ENCODE measurements around the gene BTBD10.
A peak's percentile ranks its signal among the peaks of the same experiment; 100 is the strongest.

The BTBD10 gene

DNA sequence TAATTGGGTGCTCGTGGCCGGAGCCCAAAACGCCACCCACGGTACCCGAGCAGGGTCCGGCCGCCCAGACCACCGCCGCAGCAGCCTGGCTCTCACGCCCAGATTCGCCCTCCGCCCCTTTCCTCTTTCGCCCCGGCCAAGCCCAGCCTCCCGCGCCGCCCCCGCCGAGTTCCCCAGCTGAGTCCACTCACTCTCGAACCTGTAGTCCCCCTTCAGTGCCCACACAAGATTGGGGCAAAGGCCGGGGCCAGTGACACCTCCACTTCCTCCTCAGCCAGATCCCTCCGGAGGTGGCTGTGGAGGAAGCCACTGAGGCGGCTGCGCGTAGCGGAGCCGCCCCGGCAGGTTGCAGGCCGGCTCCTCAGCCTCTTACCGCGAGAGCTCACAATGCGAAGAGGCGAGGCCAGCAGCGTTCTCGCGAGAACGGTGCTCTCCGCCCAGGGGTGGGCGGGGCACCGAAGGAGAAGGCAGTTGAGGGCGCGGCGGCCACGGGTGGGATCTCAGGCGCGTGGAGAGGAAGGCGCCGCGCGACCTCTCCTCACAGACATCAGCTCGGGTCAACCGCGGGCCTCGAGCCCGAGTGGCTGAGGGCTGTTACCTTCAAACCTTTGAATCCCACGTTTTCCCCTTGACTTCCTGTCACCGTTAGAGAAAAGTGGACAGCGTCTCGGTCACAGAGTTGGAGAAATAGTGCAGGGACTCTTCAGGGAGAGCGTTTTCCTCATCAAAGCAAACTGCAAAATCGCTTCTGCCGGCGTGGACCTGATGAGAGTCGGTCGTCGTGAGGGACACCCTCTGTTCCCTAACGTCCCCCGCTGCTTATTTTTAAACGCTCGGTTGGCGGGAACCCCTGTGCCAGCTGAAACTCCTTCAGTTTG lies at the start of gene BTBD10:
BTBD10 (minus strand) TSS at position 322 of the 878 bp plus-strand sequence. CDS start 18,098 bp downstream, outside the sequence.
- DNase-seq = peak; percentile 84

DNA sequence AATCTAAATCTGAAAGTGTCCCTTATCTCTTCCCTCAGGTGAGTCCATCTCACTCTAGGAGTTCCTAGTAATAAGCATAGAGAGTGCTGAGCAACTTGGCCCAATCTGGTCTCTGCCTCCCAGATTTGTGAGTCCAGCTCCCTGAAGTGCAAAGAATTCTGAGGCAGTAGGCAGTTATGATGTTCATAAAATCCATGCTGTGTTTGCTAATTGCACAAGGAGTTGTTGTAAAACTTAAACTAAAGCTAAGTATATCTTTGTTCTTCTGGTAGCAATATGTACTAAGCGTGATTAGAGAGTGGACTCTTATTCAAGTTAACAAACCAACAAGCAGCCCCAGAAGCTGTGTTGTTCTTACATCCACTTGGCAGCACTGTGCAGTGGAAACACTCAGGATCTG lies 40.4 kb upstream of the BTBD10 start:
- DNase-seq = no peak

DNA sequence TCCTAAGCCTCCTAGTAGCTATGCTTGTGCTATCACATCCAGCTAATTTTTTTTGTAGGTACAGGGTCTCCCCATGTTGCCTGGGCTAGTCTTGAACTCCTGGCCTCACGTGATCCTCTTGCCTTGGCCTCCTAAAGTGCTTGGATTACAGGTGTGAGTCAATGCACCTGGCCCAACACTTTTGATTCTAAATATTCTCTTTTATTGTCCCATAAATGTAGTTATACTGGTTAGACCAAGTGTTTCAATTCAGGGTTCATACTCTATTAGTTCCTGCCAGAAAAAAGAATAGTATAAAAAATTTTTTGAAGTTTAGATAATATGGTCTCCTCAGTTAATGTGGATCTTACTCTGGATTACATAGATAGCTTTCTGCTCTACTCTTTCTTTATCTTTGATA lies 39.5 kb upstream of the BTBD10 start:
- DNase-seq = no peak

DNA sequence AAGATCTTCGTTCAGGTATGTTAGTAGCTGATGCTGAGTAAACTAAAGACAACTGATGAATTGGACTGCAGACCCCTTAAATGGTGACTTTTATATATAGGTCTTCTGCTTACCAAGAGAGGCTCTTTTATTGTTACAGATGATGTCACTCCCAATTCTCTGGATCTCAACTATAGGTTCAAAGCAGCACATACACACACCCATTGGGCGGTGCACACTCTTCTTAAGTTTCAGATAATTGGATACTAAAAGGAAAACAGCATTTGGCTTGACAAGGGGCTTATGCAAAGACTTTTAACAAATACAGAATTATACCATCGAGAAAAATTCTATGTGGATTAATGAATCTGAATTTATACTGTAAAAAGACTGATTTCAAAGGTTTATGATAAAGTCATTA lies 32.9 kb upstream of the BTBD10 start, which contains the start of gene PTH:
PTH (minus strand) TSS at position 69 of the 400 bp plus-strand sequence. CDS start 3,142 bp downstream, outside the sequence.
- DNase-seq = no peak

DNA sequence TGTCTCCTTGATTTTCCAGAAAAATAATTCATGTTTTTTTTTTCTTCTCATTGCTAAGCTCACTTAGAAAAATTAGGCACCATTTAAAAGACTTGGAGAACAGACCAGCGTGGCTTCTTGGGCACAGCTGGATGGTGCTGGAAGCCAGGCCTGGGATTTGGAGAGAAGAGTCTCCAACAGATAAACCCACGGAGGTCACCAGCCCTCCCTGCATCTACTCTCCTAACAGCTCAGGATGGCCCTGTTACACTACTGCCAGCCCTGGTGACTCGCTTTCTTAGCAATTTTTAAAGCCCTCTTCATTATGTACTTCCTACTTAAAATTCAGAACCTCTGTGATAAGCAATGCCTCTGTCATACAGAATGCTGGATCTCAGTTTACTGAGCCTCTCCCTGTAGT lies 31.0 kb upstream of the BTBD10 start:
- DNase-seq = no peak

DNA sequence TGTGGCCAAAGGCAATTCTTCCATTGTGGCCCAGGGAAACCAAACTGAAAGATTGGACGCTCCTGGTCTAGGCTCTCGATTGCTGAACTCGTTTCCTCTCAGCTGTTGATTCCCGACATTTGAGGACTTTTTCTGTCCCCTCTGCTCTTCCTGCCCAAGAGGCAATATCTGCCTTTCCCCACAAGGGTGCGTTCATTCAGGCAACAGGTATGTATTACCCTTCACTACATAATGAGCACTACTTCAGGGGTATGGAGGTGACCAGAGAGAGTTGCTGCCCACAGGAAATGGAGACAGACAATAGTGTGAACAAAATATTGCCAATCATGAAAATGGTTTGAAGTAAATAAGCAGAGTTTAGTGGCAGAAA lies 24.6 kb upstream of the BTBD10 start:
- DNase-seq = no peak

DNA sequence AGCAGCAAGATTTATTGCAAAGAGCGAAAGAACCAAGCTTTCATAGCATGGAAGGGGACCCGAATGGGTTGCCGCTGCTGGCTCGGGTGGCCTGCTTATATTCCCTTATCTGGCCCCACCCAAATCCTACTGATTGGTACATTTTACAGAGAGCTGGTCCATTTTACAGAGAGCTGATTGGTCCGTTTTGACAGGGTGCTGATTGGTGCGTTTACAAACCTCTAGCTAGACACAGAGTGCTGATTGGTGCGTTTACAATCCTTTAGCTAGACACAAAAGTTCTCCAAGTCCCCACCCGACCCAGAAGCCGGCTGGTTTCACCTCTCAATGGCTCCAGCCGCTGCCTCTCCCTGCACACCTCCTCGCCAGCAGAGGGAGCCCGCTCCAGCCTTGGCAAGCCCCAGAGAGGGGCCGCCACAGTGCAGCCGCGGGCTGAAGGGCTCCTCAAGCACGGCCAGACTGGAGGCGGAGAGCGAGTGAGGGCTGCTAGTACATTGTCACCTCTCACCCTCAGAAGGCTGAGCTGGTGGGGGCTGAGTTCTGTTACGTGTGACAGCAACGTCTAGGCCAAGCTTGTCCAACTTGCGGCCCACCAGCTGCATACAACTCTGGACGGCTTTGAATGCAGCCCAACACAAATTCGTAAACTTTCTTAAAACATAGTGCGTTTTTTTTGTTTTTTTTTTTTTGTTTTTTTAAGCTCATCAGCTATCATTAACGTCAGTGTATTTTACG lies 24.1 kb upstream of the BTBD10 start:
- peak in 1 of 2 donors; percentile 12 for DNase-seq

DNA sequence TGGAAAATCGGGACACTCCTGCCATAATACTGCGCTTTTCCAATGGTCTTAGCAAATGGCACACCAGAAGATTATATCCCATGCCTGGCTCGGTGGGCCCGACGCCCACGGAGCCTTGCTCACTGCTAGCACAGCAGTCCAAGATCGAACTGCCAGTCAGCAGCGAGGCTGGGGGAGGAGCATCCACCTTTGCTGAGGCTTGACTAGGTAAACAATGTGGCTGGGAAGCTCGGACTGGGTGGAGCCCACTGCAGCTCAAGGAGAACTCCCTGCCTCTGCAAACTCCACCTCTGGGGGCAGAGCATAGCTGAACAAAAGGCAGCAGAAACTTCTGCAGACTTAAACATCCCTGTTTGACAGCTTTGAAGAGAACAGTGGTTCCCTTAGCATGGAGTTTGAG lies 17.2 kb upstream of the BTBD10 start:
- no peak for DNase-seq

DNA sequence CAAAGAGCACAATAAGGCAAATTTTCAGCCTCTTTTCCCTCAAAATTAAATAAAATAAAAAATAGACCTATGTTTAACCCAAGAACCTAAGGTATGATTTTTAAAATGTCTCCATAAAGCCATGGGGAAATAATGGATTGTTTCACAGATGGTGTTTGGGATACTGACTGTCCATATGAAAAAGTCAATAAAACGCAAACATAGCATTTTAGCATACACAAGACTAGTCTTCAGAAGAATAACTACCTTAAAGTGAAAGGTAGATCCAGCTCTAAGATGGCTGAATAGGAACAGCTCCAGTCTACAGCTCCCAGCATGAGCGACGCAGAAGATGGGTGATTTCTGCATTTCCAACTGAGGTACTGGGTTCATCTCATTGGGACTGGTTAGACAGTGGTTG lies 16.7 kb upstream of the BTBD10 start:
- no peak for DNase-seq

DNA sequence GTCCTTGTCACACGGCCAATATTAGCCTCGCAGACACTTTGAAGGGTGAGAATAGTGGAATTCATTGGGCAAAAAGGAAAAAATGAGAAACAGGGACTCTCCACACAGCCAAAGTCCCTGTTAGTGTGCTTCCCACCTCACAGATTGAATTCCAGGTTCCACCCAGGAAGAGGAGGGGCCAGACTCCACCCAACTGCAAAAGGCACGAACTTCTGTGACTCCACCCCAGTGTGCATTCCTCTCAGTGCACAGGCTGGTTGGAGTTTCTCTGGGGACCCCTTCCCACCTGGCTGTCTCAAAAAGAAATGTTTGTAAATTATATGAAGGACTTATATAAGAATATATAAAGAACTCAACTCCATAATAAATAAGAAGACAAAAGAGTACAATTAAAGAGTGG lies 12.1 kb upstream of the BTBD10 start:
- DNase-seq = no peak

DNA sequence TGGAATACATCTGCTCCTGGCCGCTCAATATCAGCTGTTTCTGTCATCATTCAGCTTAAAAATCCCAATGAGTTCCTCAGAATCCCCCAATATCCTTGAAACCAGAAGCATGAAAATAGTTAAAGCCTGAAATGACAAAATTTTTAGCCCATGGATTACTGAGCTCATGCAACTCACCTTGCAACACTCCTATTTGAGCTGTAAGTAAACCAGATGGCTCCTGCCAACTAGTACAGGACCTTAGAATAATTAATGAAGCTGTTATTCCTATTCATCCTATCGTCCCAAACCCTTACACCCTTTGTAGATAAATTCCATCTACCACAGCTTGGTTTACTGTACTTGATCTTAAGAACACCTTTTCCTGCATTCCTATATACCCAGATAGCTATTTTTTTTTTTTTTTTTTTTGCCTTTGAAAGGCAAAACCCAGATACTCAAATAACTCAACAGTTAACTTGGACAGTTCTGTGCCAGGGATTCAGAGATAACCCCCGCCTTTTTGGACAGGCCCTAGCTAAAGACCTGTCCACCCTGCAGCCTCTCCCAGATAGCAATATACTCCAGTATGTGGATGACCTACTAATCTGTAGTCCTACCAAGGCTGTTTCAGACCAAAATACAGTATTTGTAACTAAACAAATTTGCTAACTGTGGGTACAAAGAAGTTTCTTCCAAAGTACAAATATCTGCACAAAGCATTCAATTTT lies 10.1 kb upstream of the BTBD10 start:
- no peak for DNase-seq

DNA sequence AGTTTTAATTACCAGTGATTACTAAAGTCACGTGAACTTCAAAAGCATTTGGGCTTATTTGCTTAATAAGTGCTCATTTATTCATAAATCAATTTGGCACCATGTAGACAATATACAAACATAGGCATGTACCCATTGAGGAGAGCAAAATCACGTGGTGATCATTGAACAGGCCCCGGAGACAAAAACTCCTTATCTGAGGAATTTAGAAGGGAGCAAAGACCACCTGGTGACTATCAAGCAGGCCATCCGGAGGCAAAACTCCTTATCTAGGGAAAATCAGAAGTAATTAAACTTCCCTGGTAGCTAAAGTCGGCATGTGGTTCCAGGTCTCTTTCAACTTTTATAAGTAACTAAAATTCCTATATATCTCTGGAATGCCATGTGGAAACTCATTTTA lies 5.7 kb upstream of the BTBD10 start:
- no peak for DNase-seq

DNA sequence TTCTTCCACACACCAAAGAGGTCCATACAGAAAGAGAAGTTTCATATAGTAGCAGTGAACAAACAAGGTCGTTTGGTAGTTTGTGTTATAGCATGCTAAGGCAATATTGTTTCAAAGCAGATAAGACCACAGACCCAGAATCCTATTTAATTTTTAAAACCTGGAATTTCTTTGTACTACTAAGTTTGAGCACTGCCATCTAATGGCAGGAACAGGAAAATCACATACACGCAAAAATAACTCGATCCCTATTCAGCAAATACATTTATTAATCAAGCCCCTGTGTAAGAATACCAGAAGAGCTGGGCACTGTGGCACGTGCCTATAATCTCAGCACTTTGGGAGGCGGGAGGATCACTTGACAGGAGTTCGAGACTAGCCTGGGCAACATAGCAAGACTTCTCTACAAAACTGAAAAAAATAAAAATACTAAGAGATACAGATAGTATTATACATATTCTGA lies 2.9 kb upstream of the BTBD10 start:
- DNase-seq = peak in 1 of 2 donors; percentile 34

DNA sequence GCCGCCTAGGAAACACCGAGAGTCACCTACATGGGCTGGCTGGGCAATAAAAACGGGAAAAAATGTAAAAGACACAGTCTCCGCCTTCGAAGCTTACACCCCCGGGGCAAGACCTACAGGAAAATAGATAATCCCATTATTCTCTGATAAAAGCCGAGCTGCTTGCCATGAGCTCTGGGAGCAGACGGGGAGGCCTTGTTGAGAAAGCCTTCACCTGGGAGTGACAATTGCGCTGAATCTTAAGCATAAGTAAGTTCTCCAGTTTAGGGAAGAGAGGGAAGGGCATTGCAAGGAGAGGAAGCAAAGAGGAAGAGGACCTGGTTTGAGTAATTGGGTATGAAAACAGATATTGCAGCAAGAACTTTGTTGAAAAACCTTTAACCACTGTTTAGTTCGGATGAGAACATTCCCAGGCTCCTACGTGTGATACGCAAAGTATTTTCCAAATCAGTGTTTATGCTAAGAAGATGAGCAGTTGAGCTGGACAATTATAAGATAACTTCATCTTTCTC lies 813 bp upstream of the BTBD10 start:
- DNase-seq = no peak

DNA sequence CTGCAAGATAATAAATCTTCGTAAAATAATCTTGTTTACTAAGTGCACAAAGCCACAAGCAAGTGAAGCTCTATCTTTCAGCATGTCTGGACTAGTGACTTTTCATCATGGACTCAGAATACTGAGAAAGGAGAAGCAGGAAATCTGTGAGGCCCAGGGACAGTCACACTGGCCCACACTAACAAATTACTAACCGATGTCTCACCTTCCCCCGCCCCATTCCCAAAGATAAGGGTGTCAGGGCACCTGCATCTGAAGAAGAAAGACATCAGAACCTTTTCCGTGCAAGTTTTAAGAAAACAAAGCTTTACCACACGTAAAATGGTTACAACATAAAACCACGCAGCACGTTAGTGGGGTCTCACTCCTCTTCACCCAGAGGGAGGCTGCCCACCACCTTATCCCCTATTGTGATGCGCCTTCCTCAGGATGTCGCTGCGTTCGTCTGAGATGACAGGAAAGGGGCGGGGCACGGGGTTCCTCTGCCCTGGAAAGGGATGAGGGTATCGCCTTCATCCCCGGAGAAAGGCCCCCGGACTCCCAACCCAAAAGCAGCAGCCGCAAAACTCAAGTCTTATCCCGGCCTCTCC lies 616 bp downstream of the BTBD10 start:
- peak in 1 of 2 donors; percentile 58 for DNase-seq

DNA sequence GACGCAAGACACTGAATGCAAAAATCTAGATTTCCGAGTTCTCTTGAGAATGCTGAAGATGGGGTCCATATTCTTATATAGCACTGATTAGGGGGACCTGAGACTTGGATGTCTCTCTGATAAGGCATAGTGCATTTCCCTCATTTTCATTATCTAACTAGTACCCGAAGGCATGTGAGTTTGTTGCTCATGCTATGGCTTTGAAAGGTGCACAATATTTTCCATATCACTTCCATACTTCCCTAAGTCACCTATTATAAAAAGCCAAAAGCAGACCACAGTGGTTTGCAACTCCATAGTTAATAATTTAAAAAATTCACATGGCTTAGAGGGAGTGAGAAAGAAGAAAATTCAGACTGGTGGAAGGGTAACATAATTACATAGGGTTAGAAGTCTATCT lies 1.7 kb downstream of the BTBD10 start:
- DNase-seq = no peak

DNA sequence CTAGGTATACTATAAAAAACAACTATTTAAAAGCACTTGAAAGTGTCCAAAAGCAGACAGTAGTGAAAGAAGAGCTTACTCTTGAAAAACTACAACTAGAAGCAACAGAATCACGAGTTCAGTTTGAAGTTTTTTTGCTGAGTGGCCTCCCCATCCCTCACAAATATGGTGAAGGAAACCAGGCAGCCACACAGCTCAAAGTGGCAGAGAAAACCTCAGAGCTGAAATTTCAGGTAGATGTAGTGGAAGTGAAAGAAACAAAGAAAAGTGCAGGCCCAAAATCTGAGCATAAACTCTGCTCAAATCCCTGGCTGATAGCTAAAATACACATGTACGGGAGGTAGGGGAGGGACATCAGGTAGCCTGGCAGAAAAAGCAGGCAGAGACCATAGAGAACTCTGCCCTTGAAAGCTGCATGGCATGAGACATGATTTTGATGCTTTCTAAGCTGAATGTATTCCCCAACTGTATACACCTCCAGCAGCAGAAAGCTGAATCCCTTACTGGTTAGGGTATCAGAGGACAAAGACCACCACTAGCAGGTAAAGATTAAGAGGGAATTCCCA lies 12.1 kb downstream of the BTBD10 start:
- DNase-seq = no peak

DNA sequence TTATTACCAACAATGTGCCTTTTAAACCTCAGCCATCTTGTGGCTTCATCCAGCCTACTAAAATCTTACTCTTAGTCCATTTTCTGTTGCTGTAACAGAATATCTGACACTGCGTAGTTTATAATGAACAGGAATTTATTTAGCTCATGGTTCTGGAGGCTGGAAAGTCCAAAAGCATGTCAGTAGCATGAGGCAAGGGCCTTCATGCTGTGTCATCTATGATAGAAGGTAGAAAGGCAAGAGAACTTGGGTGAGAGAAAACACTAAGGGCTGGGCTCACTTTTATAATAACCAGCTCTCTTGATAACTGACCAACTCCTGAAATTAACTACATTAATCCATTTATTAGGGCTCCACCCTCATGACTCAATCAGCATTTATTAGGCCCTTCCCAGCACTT lies 13.5 kb downstream of the BTBD10 start:
- no peak for DNase-seq

DNA sequence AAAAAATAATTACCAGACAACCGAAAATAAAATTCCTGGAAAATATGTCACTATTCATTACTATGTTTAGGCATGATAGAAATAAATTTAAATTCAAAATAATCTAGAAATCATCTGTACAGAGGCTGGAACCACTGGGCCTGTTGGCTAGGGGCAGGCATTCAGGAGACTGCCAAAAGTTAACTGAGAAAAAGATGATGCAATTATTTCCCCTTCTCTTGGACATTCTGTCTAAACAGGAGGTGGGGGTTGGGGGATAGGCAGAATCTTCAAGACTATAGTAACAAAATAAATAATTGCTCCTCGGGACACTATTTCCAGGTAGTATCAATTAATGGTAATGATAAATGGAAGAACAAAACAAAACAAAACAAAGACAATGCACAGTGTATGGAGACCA lies 14.1 kb downstream of the BTBD10 start:
- no peak for DNase-seq

DNA sequence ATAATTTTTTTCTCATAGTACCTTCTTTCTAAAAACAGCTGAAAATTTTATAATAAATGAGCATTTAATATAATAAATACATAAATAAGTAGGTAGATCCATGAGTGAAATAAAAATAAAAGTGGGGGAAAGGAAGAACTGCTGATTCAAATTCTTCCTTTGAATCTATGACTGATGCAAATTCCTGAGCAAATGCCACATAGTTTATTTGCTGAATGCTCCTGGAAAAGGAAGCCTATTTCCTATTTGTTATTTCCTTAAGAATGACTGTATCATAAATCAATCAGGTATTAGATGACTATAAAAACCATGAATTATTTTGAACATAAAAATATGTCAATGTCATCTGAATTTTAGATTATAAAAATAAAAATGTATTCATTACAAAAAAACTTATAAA lies 16.6 kb downstream of the BTBD10 start:
- DNase-seq = no peak

DNA sequence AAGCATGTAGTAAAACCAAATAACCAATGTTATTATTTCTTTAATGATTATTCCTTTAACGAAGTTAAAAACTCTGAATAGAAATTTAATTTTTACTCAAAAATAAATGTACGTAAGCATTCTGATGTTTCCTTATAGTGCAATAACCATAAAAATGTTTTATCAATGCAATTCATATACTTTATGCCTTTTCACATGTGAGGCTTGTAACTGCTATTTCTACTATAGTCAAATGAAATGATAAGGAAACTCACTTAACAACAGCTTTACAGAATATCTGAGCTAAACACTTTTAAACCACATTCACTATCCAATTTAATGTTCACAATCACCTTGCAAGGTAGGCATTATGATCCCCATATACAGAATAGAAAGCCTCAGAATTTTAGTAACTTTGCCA lies 17.4 kb downstream of the BTBD10 start:
- DNase-seq = no peak

Data from hippocampal formation (tissue), 2 donors.